Stimulated activated CD8-positive, alpha-beta memory T cell treated with anti-CD3 and anti-CD28 coated beads, Interleukin-7, amount 100 ng/mL, for 4 hours (primary cell): Measurements from ENCODE around the gene LRRC10B.

ENCODE experiments used
- DNase-seq, 2 donors: peaks; one replicate each; pipeline ENCODE4 v3.0.0-alpha.2; 2020; ENCODE audit warnings: low read depth in 2 of 2

Gene LRRC10B

GRCh38 chr11:61509043-61510029 lies 787 bp downstream of the LRRC10B start:
- DNase-seq, result peak in 1 of 2 donors; percentile 37

- no peak for DNase-seq
Measured at GRCh38 chr11:61510166-61510919, 1.8 kb downstream of the LRRC10B start.

- no peak for DNase-seq
Measured at GRCh38 chr11:61510974-61511373, 2.4 kb downstream of the LRRC10B start.

- DNase-seq, result no peak
Measured at GRCh38 chr11:61511383-61511782, 2.8 kb downstream of the LRRC10B start.

- DNase-seq, result no peak
Measured at GRCh38 chr11:61512435-61512834, 3.9 kb downstream of the LRRC10B start.

GRCh38 chr11:61513143-61513765 lies 4.7 kb downstream of the LRRC10B start:
- no peak for DNase-seq

- no peak for DNase-seq
Measured at GRCh38 chr11:61514050-61514917, 5.7 kb downstream of the LRRC10B start.

GRCh38 chr11:61515686-61516085 lies 7.1 kb downstream of the LRRC10B start:
- no peak for DNase-seq

- DNase-seq, result no peak
Measured at GRCh38 chr11:61516191-61516590, 7.6 kb downstream of the LRRC10B start.

- DNase-seq, result peak; percentile 19 to 27
Measured at GRCh38 chr11:61516675-61517572, 8.4 kb downstream of the LRRC10B start.

- DNase-seq, result no peak
Measured at GRCh38 chr11:61518032-61518795, 9.7 kb downstream of the LRRC10B start.

- no peak for DNase-seq
Measured at GRCh38 chr11:61522881-61523280, 14.3 kb downstream of the LRRC10B start.

- no peak for DNase-seq
Measured at GRCh38 chr11:61524446-61524845, 15.9 kb downstream of the LRRC10B start.

- no peak for DNase-seq
Measured at GRCh38 chr11:61524963-61525587, 16.5 kb downstream of the LRRC10B start.

- no peak for DNase-seq
Measured at GRCh38 chr11:61526229-61526628, 17.7 kb downstream of the LRRC10B start.

GRCh38 chr11:61526956-61527731 lies 18.6 kb downstream of the LRRC10B start:
- DNase-seq, result no peak

- no peak for DNase-seq
Measured at GRCh38 chr11:61528114-61528513, 19.6 kb downstream of the LRRC10B start.

GRCh38 chr11:61529537-61530225 lies 21.1 kb downstream of the LRRC10B start:
- no peak for DNase-seq
